HG02763 (cell line): ENCODE measurements around the gene METTL2B.
A peak's percentile ranks its signal among the peaks of the same experiment; 100 is the strongest.
"Not testable (repeated sequence)": the region's sequence is repeated elsewhere in the genome, so short reads cannot be mapped to it uniquely, and the experiment has no call there.

ENCODE experiments used
- ATAC-seq: cut with Tn5 transposase; IDR thresholded peaks from one replicate; pipeline ENCODE4 v1.9.1; 2021; ENCODE audit warnings: mild to moderate bottlenecking, moderate library complexity; ENCODE audit not compliant: unreplicated experiment

METTL2B gene

DNA sequence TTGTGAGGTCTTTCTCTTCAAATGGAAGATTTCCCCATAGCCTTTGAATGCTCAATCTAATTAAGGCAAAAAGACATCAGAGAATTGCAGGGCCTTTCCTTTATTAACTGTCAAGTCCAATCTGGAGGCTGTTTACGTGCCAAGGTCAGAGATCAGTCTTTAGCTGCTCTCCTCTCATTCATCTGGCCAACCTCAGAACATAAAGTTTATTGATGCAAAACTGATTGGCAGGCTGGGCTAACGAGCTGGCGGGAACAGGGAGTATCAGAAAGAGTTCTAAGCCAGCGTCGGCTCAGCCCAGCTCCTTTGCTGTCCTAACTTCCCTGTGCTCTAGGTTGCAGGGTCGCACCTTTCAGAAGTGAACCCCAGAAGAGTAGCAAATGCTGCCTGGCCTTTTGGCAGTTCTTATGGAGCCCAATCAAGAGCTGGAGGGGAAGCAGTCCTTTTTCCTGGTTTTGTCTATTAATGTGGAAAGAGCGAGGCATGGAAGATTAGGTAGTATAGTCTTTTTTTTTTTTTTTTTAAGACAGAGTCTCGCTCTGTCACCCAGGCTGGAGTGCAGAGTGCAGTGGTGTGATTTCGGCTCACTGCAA, 47.5 kb downstream of the METTL2B start:
- ATAC-seq, result not testable (repeated sequence)

DNA sequence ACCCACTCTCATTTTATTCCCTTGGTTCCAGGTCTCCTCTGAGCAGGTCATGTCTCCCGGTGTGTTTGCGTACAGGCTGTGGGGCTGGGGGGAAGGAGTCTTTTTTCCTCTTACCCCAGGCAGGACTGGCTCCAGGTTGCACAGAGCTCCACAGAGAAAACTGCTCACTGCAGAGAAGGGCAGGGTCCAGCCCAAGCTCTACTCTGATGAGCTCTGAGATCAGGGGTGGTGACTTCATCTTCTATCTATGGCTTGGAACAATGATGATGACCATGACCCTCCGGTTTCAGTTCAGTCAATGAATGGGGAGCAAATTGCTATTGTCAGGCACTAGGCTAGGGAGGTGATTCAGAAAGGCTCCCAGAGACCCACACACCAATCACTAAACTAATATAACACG, 49.0 kb downstream of the METTL2B start:
- ATAC-seq, result not testable (repeated sequence)

DNA sequence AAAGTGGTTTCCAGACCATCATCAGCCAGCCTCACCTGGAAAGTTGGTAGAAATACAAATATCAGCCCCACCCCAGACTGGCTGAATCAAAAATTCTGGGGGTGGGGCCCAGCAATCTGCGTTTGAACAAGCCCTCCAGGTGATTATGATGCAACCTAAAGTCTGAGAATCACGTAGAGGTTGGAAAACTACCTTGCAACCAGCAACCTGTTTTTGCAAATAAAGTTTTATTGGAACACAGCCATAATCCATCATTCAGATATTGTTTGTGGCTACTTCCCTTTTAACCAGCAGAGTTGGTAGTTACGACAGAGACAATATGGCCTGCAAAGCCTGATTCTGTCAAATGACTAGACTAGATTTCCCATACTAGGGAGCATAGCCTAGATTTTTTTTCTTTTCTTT, 49.5 kb downstream of the METTL2B start:
- not testable (repeated sequence) for ATAC-seq

DNA sequence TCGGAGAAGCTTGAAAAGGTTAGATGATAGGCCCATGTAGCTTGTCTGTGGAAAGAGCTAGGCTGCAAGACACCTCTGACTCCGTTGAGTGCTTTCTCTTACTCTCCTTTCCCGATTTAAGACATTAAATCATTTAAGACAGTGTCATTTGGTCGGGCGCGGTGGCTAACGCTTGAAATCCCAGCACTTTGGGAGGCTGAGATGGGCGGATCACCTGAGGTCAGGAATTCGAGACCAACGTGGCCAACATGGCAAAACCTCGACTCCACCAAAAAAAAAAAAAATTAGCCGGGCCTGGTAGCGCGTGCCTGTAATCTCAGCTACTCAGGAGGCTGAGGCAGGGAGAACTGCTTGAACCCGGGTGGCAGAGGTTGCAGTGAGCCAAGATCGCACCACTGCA, 52.6 kb downstream of the METTL2B start:
- ATAC-seq, result not testable (repeated sequence)

DNA sequence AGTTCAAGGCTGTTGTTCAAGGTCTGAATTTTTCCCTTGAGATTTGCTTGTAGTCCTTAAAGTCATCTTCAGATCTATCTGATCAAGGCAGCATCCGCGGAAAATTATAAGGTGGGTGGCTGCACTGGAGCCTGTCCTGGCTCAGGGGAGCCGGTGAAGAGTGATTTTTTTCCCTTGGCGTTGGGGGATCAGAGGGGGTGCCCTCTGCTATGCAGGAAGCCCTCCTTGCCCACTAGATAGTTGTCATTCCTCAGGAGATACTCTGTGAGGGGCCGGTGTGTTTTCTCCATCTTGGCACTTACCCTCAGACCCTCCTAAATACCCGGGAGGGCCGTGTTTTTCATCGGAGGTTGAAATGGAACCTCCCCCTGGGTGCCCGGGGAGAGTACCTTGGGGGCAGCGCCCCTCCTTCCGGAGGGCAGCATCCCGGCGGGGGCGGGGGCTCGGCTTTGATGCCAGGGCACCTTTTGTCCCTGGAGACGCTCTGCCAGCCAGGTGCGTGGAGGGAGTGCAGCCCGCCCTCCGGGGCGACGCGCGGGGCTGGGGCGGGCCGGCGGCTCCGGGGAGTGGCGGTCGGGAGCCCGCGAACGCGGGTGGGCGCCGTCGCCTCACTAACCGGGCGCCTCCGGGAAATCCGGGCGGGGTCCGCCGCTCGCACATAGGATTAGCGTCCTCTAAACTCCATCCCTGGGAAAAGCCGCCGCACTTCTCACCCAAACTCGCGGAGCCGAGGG, 53.7 kb downstream of the METTL2B start:
- ATAC-seq, result peak; percentile 12

DNA sequence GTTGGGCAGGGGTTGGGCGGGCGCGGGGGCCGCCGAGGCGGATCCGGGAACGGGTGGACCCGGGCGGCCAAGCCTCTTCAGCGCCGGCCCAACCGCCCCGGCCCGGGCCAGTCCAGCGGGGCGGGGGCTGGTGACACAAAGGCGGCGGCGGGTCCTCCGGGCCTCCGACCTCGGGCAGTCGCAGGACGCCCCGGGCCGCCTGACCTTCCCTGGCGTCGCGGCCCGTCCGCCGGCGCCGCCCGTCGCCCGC, 54.2 kb downstream of the METTL2B start:
- no peak for ATAC-seq

DNA sequence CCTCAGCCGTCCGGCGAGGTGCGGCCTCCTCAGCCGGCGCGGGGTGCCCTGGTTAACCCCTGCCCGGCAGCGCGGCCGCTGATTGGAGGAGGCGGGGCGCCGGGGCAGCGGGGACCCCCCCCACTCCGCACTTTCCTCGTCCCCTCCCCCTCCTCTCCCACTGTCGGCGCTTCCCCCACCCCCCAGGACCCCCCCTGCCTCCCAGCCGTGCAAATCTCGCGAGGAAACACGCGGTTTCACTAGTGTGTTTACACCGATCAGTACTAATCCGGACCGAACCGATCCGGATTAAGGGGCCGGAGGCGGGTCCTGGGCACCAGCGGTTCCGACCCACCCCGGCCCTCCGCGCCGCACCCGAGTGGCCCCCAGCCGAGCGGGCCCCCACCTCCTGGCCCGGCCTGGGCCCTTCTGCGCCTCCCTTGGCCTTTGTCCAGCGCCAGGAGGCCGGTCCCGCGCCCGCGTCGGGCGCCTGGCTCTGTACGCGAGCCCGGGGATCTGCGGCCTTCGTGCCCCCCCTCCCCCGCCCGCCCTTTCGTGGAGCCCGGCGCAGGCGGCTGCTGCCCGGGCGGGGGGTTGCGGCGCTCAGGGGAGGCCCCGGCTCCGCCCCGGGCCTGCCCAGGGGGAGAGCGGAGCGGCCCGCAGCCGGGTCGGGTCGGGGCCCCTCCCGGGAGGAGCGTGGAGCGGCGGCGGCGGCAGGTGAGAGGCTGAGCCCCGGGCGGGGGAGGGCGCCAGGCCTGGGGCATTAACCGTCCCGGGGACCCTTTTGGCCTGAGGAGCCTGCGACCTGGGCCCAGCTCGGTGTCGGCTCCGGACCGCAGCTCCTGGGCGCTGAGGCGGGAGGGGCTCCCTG, 54.8 kb downstream of the METTL2B start:
- ATAC-seq, result peak; percentile 68

DNA sequence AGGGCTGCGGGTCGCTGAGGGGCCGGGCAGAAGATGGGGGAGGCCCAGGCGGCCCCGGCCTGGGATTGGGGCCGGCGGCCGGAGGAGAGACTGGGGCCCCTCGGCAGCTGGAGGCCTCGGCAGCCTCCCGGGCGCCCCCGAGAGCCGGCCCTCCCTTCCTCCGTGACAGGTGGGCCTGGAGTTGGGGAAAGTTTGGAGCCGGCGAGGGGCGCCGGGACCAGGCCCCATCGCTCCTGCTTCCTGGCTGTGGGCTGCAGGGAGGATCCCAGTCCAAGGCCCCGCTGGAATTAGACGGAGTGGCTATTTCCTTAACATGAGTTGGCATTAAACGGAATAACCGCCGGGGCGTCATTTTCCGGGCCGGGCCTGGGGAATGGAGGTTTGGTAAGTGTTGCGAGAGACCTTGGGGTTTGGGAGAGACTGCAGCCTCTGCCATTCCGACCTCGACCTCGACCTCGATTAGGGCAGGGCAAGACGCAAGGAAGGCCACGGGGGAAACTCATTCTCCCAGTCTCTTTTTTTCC, 55.5 kb downstream of the METTL2B start:
- peak; percentile 15 for ATAC-seq

DNA sequence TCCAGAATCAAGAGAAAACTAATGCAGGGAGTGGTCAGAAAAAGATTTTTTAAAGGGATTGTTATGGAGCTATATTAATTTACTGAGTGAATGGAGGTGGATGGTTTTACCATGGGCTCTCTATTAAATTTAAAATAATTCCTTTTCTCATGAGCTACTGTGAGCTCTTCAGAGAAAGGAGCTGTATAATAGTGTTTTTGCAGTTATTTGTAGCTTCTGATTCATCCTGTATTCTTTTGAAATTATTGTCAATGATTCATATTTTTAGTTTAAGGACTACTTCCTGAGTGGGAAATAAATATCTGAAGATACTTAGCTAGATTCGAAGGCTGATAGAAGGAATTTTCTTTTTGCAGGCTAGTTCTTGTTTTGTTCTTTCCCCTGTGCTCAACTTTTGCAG, 56.4 kb downstream of the METTL2B start:
- not testable (repeated sequence) for ATAC-seq

DNA sequence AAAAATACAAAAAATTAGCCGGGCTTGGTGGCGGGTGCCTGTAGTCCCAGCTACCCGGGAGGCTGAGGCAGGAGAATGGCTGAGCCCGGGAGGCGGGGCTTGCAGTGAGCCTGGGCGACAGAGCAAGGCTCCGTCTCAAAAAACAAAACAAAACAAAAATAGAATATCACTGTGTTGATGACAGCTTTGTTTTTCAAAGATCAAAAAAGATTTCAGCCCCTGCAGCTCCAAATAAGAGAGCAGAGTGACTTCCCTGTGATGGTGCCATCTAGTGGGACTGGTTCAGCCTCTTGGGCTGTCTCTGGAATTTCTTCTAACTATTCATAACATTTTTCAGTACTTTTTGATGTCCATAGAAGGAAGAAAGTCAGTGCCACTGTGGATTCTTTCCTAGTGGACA, 60.9 kb downstream of the METTL2B start:
- ATAC-seq, result not testable (repeated sequence)

DNA sequence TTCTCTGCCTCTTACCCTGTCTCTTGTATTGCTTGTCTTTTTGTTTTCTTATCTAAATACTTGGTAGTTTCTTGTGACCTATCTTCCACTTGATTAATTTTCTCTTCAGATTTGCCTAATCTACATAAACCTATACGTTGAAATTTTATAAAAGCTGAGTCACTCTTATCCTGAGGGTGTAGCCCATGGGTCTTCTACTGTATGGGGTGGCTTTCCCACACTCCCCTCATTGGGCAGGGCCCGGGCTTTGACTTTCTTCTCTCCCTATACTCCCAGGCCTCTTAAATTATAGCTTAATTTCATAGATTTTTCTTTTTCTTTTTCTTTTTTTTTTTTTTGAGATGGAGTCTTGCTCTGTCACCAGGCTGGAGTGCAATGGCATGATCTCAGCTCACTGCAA, 66.0 kb downstream of the METTL2B start:
- not testable (repeated sequence) for ATAC-seq

DNA sequence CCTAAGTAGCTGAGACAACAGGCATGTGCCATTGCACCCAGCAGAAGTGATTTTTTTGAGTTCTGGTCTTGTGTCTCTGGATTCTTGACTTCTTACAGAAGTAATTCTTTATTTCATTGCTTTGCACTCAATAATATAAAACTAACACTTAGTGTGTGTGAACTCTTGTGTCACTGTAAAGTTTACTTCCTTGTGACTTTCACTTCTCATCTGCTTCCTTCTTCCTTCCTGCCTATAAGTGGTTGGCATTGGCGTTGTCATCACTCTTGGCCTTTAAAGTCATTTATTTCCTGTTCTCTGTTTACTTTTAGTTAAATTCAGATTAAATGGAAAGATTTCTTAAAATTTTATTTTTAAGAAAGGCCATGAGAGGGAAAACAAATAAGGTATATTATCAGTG, 66.8 kb downstream of the METTL2B start:
- not testable (repeated sequence) for ATAC-seq

DNA sequence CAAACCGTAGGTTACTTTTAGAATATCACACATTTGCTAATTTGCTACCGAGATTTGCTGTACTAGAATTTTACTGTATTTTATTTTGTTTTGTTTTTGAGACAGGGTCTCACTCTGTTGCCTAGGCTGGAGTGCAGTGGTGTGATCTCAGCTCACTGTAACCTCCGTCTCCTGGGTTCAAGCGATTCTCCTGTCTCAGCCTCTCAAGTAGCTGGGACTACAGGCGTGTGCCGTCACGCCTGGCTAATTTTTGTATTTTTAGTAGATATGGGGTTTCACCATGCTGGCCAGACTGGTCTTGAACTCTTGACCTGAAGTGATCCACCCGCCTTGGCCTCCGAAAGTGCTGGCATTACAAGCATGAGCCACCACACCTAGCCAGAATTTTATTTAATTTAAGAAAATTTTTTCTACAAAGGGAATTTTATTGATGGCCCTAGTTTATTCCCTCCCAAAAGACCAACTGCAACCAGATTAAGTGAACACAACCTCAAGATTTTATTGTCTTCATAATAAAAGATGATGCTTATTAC, 69.8 kb downstream of the METTL2B start:
- ATAC-seq, result not testable (repeated sequence)

DNA sequence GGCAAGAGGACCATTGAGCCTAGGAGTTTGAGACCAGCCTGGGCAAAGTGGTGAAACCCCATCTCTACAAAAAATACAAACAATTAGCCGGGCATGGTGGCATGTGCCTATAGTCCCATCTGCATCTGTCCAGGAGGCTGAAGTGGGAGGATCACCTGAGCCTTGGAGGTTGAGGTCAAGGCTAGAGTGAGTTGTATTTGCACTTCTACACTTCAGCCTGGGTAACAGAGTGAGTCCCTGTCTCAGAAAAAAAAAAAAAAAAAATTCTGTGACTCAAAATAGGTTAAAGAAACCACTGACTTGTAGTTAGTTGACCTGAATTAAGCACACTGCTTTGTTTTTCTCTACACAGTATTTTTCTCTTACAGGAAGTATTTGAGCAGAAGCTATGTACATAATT, 74.4 kb downstream of the METTL2B start:
- no peak for ATAC-seq

DNA sequence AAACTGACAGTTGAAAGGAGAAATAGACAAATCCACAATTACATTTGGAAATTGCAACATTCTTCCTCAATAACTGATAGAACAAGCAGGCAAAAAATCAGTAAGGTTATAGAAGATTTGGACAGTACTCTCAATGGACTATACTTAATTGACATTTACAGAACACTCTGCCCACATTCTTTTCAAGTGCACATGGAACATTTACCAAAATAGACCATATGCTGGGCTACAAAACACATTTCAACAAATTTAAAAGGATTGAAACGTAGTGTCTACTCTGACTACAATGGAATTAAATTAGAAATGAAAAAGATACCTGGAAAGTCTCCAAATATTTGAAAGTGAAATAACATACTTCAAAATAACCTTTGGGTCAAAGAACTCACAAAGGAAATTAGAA, 77.8 kb downstream of the METTL2B start:
- not testable (repeated sequence) for ATAC-seq
